IPS DF 4.7 (cell line): ENCODE data around the gene SOD1.
"Not testable (repeated sequence)": the region's sequence is repeated elsewhere in the genome, so short reads cannot be mapped to it uniquely, and the experiment has no call there.

Experiments
- DNase-seq: peaks from one replicate; pipeline ENCODE4 v3.0.0-alpha.2; 2013; ENCODE audit warnings: low spot score; ENCODE audit errors: extremely low read depth

The SOD1 gene

DNA sequence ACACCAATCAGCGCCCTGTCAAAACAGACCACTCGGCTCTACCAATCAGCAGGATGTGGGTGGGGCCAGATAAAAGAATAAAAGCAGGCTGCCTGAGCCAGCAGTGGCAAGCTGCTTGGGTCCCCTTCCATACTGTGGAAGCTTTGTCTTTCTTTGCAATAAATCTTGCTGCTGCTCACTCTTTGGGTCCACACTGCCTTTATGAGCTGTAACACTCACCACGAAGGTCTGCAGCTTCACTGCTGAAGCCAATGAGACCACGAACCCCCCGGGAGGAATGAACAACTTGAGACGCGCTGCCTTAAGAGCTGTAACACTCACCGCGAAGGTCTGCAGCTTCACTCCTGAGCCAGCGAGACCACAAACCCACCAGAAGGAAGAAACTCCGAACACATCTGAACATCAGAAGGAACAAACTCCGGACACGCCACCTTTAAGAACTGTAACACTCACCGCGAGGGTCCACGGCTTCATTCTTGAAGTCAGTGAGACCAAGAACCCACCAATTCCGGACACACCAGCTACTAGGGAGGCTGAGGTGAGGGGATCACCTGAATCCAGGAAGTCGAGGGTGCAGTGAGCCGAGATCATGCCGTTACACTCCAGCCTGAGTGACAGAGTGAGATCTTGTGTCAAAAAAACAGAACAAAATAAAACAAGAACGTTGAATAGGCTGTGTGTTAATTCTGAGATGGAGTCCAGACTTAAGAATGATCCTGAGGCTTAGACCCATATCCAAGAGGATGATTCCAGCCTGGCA lies 4.5 kb upstream of the SOD1 start:
- not testable (repeated sequence) for DNase-seq

DNA sequence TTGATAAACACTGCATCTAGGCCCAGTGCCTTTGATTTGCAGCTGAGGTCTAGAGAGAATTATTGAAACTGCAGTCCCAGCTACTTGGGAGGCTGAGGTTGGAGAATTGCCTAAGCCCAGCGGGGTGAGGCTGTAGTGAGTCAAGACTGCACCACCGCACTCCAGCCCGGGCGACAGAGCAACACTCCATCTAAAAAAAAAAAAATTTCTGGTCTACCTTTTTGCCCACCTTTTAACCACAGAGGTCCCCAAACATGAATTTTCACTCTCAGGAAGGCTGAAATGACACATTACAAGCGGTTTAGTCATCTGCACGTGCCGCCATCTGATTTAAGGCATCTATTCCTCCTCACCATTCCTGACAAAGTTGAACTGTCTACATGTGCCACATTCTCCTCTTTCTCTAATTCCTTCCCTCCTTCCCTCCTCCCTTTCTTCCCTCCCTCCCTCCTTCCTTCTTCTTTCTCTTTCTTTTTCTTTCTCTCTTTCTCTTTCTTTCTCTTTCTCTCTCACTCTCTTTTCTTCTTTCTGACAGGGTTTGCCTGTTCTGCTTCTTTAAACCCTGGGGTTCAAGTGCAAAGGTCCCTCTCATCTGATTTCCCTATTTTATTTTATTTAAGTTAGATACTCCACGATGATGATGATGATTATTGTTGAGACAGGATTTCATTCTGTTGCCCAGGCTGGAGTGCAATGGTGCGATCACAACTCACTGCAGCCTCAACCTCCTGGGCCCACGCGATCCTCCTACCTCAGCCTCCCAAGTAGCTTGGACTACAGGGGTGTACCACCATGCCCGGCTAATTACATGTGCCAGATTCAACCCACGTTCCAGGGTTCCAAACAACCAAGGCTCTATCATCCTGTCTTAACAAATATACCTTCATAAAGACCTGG lies 3.0 kb upstream of the SOD1 start:
- no peak for DNase-seq

DNA sequence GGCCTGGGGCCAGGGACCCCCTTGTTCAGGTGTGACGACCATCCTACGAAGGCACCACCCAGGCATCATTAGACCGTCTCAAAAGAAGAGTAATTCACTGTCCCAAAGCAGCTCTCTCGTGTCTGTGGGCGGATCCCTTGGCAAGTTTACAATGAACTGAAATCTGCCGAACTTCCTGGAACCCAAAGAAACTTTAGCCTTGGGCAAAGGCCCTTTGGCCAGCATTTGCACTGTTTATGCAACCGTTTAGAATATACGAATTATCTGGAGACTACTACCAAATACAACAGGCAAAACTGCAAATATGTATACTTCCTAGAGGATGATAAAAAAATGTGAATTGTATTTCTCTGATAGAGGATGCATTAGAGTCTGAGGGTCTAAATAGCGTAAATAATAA lies 1.4 kb upstream of the SOD1 start:
- no peak for DNase-seq

DNA sequence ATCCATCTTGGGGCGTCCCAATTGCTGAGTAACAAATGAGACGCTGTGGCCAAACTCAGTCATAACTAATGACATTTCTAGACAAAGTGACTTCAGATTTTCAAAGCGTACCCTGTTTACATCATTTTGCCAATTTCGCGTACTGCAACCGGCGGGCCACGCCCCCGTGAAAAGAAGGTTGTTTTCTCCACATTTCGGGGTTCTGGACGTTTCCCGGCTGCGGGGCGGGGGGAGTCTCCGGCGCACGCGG lies 282 bp upstream of the SOD1 start:
- no peak for DNase-seq

DNA sequence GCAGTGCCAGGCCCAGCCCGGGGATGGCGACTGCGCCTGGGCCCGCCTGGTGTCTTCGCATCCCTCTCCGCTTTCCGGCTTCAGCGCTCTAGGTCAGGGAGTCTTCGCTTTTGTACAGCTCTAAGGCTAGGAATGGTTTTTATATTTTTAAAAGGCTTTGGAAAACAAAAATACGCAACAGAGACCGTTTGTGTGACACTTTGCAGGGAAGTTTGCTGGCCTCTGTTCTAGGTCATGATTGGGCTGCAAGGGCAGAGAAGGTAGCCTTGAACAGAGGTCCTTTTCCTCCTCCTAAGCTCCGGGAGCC lies 719 bp downstream of the SOD1 start:
- no peak for DNase-seq

- DNase-seq: no peak
Observed at GRCh38 chr21:31660591-31660990, 1.1 kb downstream of the SOD1 start.

- no peak for DNase-seq
Observed at GRCh38 chr21:31663584-31664249, 4.2 kb downstream of the SOD1 start.

DNA sequence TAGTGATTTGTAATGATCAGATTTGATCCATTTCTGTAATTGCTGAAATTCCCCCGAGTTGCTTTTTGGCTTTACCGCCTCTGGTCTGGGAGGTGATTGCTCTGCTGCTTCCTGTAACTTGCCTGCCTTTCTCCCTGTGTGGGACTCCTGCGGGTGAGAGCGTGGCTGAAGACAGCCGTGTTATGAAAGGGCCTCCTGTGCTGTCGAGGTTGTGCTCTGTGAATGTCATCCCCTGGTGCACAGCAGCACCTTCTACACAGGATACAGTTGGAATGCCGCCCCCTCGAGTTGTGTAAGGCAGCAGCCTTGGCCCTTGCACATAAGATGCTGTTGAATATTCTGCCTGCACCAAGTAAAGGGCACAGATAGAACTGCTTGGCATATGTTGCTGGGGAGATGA lies 5.9 kb downstream of the SOD1 start:
- DNase-seq: no peak

DNA sequence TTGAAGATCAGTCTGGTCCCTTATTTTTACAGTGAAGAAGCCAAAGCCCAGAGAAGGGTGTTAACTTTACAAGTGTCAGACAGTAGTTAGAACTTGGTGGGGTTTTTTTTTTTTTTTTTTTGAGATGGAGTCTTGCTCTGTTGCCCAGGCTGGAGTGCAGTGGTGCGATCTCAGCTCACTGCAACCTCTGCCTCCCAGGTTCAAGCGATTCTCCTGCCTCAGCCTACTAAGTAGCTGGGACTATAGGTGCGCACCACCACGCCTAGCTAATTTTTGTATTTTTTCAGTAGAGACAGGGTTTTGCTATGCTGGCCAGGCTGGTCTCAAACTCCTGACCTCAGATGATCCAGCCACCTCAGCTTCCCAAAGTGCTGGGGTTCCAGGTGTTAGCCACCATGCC lies 6.4 kb downstream of the SOD1 start:
- not testable (repeated sequence) for DNase-seq

GRCh38 chr21:31666445-31667010 lies 7.0 kb downstream of the SOD1 start:
- no peak for DNase-seq

GRCh38 chr21:31667132-31667531 lies 7.6 kb downstream of the SOD1 start:
- no peak for DNase-seq

GRCh38 chr21:31667639-31668038 lies 8.1 kb downstream of the SOD1 start:
- DNase-seq: no peak

GRCh38 chr21:31668651-31669491 lies 9.4 kb downstream of the SOD1 start:
- DNase-seq: no peak

- no peak for DNase-seq
Observed at GRCh38 chr21:31670070-31670469, 10.6 kb downstream of the SOD1 start.

- no peak for DNase-seq
Observed at GRCh38 chr21:31671146-31671716, 11.7 kb downstream of the SOD1 start.

DNA sequence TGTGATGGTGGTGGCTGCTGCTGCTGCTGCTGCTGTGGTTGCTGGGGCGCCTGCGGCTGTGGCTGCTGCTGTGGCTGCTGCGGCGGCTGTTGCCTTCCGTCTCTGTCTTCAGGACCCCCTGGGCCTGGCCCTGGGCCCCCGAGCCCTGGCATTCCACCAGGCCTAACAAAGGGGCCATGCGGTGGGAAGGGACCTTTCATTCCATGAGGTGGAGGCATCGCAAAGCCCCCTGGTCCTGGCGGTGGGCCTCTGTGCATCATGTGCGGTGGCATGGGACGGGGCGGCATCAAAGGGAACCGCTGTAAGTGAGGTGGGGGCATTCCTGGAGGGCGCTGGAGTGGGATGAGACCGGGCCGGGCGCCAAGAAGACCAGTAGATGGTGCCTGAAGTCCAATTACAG lies 12.4 kb downstream of the SOD1 start:
- no peak for DNase-seq

DNA sequence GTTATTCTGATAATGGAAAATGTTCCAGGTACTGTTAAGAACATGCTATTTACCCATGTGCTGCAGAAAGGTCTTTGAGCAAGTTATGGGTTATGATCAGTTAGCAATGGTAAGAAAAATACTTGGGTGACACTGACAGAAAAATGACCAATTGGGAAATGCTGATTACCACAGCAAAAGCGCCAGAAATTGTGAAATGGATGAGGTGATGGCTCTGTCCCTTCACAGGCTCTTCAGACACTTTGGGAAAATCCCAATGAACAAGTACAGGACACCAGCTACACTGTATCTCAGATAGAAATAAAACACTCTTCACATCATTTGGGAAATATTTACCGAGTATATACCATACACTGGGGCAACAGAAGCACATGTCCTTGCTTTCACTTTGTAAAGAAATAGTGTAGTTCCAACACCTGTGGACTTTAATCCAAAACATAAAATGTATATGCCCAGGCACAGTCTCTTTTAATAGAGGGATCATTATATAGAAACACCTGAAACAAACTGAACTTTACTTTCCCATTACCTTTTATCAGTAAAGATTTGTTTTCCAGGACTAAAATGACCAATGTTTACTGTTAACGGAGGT lies 13.9 kb downstream of the SOD1 start:
- no peak for DNase-seq

GRCh38 chr21:31675318-31675717 lies 15.8 kb downstream of the SOD1 start:
- no peak for DNase-seq

DNA sequence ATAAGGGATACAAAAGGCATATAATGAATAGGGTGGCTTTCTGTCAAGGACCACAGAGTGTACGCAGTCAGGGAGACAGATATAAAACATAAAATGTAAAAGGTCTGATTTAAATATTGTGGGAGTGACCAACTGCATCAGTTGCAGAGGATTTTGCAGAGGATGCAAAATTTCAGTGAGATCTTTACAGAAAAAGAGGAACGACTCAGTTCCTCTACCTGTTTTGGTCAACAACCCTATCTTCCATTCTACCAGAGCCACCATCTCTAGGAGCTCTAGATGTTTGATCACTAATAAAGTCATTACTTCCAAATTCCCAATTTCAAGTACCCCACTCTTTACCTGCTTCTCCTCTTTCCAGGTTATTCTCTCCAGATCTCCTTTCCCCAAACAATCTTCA lies 16.5 kb downstream of the SOD1 start:
- no peak for DNase-seq

GRCh38 chr21:31677047-31677446 lies 17.6 kb downstream of the SOD1 start:
- DNase-seq: no peak

DNA sequence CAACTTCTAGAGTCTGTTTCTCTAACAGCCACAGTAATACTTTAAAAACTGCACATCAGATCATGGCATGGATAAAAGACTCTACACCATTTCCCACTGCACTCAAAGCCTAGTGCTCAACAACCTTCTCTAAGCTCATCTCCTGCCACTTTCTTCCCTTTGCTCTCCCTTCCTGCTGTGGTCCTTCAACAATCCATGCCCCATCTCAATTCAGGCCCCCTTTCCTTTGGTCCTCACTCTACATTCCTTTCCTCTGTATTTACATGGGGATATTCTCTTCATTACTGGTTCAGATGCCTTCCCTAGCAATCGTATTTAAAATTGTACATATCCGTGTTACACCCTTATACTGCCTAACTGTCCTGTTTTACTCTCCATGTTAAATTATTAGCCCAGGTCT lies 19.0 kb downstream of the SOD1 start:
- no peak for DNase-seq
